HG03095 (cell line): Measurements from ENCODE around the gene PTPRA.
"Not testable (repeated sequence)": the region's sequence is repeated elsewhere in the genome, so short reads cannot be mapped to it uniquely, and the experiment has no call there.

Source experiments
- ATAC-seq: cut with Tn5 transposase; IDR thresholded peaks from one replicate; pipeline ENCODE4 v1.9.1; 2021; ENCODE audit warnings: moderate library complexity; ENCODE audit not compliant: unreplicated experiment

The PTPRA gene

GRCh38 chr20:2873010-2873746 lies at the start of gene PTPRA:
PTPRA (plus strand) TSS chr20:2873481; CDS start chr20:2964278, 90,797 bp downstream.
- peak; percentile 89 for ATAC-seq

GRCh38 chr20:2825761-2826160 lies 47.5 kb upstream of the PTPRA start:
- no peak for ATAC-seq

- no peak for ATAC-seq
These were observed 46.6 kb upstream of the PTPRA start for GRCh38 chr20:2826655-2827054.

GRCh38 chr20:2829376-2829775 lies 43.9 kb upstream of the PTPRA start:
- ATAC-seq = no peak

- not testable (repeated sequence) for ATAC-seq
These were observed 42.1 kb upstream of the PTPRA start for GRCh38 chr20:2831206-2831605.

GRCh38 chr20:2833761-2834160 lies 39.5 kb upstream of the PTPRA start:
- ATAC-seq = no peak

GRCh38 chr20:2834401-2835110 lies 38.7 kb upstream of the PTPRA start:
- no peak for ATAC-seq

- ATAC-seq = no peak
These were observed 37.9 kb upstream of the PTPRA start for GRCh38 chr20:2835331-2835796.

GRCh38 chr20:2836035-2836434 lies 37.2 kb upstream of the PTPRA start:
- no peak for ATAC-seq

GRCh38 chr20:2837221-2837960 lies 35.9 kb upstream of the PTPRA start:
- ATAC-seq = no peak

- no peak for ATAC-seq
These were observed 35.0 kb upstream of the PTPRA start for GRCh38 chr20:2838170-2838797.

GRCh38 chr20:2838847-2839671 lies 34.2 kb upstream of the PTPRA start:
- ATAC-seq = no peak

GRCh38 chr20:2839732-2840137 lies 33.5 kb upstream of the PTPRA start:
- ATAC-seq = no peak

GRCh38 chr20:2840138-2840966 lies 32.9 kb upstream of the PTPRA start, which contains the start of the genes PCED1A and VPS16:
PCED1A (minus strand) TSS chr20:2840655; CDS start chr20:2839912, 743 bp downstream.
VPS16 (plus strand) TSS chr20:2840745; CDS start chr20:2840775, 30 bp downstream.
- peak; percentile 95 for ATAC-seq

GRCh38 chr20:2840967-2841531 lies 32.2 kb upstream of the PTPRA start:
- ATAC-seq = peak; percentile 18

GRCh38 chr20:2845607-2846006 lies 27.7 kb upstream of the PTPRA start:
- no peak for ATAC-seq

GRCh38 chr20:2846698-2847097 lies 26.6 kb upstream of the PTPRA start:
- no peak for ATAC-seq

GRCh38 chr20:2847802-2848201 lies 25.5 kb upstream of the PTPRA start:
- ATAC-seq = no peak

- no peak for ATAC-seq
These were observed 23.8 kb upstream of the PTPRA start for GRCh38 chr20:2849529-2849928.
